Islet of Langerhans (tissue), 1 donor: ENCODE results near the gene PPM1L.
A peak's percentile ranks its signal among the peaks of the same experiment; 100 is the strongest.

Experiments
- FAIRE-seq: peaks from one replicate; lab custom pipeline; 2011; peaks lifted over from hg19 to GRCh38; lab: Jason Lieb, UNC

The PPM1L gene

DNA sequence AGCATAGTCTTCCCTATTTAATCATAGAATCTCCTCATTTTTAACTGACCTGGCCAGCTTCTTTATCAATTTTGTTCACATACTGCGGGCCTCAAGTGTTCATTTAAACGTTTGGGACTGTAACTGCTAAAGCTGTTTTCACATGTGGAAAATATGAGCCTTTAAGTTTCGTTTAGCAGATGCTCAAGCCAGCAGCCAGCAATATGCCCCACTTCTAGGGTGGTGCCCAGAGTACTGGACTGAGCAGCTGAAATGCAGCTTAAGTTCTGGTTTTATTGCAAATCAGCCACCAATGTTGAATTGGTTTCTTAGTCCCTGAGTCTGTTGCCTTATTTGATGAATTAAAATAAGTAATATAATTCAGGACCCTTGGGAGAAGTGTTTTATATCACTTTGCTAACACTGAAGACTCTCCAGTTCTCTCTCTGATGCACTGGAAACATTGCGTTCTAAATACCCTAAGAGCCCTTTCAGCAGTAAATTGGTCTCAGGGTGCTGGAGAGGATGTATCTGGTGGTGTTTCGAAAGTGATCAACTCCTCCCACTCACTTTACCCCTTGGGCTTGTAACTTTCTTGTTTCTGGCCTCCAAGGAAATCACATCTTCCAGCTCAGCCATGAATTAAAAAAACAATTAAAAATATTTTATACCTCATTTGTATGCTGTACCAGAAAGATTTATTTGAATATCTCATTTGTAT lies 287.5 kb downstream of the PPM1L start:
- FAIRE-seq: no peak

DNA sequence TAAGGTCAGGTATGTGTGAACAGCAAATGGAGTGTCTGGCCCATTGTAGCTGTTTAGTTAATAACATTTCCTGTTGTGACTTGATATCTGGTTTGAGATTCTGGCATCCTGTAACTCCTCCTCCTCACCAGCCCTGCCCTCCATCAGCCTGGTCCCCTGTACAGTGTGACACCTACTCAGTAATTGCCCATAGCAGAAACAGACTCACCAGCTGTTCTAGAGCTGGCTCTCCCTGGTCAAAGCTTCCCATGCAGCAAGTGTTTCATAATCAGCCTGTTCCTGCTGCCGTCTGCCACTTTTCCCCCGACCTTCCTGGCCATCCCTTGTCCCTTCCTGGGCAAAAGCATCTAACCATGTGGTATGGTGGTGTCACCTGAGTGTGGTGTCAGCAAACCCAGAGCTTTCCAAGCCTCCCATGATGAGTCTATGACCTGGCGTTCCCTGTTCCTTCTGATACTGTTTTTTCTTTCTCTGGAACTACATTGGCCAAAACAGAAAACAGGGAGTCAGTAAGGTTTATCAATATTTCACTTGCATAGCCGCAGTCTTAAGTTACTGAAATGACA lies 293.7 kb downstream of the PPM1L start:
- FAIRE-seq: no peak

DNA sequence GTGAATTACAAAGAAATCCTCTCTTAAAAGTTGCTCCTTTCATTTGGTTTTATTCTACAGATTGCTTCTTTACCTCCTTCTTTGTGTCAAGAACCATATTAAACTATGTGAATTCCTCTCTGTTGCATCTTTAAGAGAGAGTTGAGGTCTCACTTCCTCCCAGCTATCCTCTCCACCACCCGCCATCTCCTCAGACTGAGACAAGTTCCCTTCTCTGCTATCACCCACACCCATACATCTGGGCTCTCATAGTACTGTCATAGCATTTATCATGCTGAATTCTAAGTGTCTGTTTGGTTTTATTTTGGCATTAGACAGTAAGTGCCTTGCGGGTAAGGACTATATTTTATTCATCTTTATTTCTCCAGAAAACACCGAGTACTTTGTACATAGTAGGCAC lies 294.9 kb downstream of the PPM1L start:
- no peak for FAIRE-seq

DNA sequence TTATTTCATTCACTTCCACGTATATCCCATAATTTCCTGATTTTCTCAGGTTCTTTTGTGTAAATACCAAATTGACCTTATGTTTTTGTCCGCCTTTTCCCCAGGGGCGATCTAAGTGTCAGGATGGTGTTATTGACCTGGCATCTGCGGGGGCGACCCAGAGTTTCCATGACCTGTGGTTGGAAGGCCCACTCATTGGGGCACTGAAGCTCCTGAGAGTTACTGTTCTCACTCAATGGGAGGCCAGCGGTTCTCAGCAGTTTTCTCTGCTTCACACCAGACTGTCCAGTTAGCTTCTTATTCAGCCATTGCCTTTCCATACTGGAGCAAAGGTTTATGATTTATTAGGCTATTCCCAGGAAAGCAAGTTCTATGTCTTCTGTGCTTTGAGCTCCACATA lies 295.8 kb downstream of the PPM1L start:
- FAIRE-seq: no peak

DNA sequence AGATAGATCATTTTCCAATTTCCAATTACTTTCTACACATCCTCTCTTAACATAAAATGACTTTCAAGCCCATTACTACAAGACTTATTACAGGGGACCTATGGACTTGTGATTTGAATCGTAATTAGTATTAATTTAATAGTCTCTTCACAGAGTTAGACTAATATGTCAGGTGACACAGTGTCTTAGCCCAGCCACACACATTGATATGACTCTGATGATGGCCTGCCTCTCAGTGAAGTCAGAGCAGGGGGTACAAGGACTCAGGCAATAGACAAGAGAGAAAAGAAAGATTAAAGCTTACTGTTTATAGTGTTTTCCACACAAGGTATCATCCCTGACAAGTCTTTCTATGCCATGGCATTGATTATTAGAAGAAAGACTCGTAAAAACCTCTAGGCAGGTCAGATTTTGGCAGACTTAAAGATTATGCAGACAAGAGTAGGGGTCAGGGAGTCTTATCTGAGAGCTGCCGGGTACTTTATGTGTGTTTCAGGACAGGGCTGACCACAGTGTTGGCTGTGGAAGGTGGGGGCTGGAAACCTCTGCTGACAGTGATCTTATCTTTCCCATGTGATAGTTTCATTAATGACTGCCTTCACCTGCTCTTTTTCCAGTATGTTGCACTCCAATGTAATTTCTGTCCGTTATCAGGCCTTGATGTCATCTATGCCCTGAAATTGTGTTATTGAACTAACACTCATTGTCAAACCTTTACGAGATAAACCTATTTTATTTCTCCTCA lies 299.0 kb downstream of the PPM1L start:
- no peak for FAIRE-seq

DNA sequence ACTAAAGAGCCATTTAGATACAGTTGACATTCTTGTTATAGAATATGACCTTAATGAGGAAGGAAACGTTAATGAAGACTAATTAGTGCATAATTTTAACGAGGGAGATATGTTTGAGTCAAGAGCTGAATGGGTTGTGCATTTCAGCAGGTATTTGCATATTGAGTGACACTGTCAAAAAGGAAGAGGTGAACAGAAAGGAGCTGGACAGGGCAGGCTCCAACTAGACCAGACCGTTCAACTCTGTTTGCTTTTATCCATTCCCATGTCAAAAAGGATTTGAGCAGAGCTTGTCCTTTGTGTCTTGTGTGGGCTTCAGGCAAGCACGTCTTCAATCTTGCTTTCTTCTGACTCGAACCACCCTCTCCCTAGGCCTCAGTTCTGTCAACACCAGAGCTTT lies 308.4 kb downstream of the PPM1L start:
- no peak for FAIRE-seq

DNA sequence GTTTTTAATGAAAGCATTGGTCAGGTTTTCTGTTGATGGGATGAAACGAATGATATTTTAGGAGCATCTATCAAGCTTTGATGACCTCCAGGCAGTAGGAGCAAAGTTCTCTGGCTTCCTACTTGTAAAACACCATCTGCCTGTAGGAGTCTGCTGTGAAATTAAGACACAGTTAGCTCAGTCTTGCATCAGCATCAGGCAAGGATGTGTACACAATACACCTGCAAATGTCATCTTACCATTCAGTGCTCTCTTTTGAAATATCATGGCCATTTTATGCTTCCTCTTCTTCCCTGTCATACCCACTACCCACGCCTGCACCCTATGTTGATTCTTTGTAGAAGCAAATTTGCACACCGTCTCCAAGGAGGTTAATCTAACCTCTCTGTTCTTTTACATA lies 310.9 kb downstream of the PPM1L start:
- FAIRE-seq: no peak

DNA sequence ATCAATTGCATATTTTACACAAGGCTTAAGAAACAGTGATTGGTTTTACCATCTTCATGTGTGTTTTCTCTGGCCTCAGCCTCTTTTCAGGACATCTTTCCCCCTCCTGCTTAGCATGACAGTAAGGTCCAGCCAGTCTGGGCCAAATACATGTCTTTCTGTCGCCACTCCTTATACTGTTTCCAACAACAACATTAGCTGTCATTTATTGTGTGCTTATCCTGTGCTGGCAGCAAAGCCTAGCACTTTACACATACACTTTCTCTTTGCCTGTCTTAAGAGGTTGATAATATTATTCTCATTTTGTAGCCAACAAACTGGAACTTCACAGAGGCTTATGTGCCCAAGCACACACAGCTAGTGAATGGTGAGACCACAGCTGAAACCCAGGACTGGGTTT lies 311.3 kb downstream of the PPM1L start:
- FAIRE-seq: no peak

DNA sequence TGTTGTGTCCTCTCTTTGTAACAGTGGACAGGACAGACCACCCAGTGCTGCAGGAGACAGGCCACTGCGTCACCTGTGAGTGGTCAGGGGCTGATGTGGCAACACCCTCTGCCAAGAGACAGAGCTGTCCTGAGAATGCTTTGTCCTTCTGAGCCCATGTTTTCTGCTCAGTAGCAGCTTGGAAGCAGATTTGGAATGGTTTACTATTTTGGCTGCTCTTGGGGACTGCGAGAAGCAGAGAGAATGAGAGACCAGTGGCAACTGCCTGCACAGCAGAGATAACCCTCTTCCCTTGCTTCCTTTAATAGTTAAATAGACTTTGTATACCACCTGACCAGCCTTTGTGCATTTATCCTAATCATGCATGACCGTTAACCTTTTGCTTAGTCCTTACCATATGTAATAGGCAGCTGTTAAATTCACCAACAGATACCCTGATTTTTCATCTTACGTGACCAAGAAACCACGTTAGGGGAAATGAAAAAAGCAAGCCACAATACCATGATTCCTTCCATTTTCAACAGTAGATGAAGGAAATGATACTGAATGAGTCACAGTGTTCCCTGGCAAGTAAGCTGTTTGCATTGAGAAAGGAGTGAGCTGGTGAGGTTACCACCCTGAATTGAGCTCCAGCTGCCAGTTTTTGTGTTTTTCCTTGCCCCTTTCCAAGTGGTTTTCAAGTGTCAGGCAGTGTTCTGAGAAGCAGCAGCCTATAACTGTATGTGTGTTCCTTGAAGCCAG lies 313.6 kb downstream of the PPM1L start:
- peak; percentile 60 for FAIRE-seq

DNA sequence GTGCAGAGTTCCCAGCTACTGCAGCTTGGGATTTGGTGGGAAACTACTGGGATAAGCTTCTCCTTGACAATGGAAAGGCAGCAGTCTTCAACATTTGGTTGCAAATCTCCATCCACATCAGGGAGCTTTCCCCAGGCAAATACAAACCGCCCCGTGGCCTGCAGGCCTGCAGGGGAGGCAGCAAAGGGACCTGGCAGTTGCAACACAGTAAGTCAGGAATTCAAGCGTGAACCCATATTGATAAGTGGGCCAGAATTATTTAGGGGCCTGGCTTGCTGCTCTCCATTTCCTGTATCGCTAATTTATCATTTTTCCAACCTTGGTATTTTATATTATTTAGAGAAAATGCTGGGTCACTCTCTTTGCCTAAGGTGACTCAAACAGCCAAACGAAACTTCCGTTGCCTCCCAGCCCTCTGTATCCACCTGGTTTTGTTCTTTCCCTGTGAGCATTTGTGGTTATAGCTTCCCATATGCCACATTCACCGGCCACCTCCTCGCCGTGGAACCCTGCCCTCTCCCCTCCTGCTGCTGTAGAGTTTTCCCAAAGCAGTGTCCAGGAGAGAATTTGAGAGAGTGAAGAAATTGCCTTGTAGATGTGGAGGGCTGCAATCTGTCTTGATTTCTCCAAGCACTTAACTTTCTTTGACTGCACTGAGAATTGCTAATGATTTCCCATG lies 314.4 kb downstream of the PPM1L start:
- no peak for FAIRE-seq

DNA sequence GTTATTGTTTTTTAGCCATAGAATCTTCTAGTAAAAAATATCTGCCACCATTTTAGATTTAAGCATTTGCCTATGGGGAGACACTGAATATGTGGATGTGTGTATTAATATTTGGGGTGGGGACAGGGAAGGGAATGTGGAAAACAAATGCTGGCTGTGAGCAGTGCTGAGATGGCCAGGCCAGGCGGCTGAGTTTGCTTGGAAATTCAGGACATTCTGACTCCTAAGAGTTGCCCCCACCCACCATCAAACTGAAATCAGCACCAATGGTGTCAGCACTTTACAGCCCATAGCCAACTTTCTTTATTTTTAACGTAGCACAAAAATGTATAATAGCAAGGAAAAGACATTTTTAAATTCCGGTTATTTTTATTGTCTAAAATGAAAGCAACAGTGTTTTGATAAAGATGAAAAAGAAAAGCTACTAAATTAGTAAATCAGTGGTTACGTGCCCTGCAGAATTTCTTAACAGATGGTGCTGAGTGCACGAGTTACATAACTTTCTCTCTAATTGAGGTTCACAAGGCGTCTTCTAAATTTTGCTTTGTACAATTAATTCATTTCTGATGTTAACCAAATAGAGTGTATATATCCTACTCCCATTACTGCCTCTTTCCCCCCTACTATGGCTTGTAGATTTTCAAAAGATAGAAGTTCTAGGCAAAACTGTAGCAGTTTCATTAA lies 315.1 kb downstream of the PPM1L start:
- no peak for FAIRE-seq

DNA sequence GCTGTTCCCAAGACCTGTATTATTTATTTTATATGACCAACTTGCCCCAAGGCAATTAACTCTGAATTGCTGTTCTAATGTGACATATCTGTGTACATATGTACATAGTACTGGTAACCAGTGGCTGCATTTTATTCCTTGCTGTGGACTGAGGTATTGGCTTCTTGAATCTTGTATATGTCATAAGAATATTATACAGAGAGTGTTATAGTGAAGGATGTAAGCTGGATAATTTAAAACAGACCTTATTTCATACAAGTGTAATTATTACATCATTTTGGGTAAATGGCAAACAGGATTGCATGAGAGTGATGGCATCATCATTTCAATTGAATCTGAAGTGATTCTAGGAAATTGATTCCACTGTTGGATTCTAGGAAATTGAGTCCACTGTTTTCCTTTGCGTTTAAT lies 316.2 kb downstream of the PPM1L start:
- no peak for FAIRE-seq

DNA sequence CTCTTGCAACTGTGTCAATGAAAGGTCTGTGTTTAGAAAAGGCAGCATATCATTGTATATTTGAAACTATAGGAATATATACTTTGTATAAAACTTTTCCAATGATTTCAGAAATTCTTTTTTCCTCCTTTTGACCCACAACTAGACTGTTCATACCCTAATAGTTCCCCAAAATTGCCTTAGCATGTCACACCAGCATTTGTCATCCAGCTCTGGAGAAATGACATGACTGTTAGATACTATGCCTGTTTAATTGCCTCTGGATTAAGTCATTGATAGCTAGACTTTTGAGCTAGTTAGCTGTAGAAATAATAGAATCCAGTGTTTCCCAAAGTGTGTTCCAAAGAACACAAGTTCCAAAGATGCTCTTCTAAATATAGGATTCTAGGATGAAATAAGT lies 316.7 kb downstream of the PPM1L start:
- no peak for FAIRE-seq

DNA sequence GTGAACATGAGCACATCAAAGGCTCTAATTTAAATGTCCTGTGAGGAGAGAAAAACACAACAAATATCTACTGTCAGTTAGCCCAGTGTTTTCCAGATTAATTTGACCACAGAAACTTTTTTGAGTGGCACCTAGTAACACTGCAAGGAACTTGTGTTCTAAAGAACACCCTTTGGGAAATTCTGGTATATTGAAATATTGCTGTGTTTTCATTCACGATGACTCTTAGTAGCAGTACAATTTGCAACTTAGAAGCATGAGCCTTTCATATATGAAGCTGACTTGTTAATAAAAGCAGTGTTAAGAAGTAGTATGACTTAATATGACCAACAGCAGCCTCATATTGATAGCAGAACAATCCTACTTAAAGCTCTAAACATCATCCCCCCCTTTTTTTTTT lies 317.1 kb downstream of the PPM1L start:
- no peak for FAIRE-seq

DNA sequence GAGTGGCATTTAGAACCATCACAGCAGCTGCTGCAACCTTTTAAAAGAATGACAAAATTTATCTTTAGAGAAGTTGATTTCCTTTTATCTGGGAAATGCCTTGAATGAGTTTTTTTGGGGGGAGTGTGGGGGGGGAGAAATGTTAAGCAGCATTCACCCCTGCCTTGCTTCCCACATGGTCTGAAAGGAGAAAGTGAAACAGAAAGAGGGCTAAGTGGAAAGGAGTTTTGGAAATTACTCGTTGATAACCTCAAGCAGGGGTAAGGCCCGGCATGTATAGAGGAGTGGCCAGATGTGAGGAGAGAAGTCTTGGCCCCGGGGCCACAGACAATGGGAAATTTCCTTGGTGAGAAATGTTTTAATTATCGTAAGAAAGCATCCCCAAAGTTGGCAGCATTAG lies 325.6 kb downstream of the PPM1L start:
- FAIRE-seq: no peak

DNA sequence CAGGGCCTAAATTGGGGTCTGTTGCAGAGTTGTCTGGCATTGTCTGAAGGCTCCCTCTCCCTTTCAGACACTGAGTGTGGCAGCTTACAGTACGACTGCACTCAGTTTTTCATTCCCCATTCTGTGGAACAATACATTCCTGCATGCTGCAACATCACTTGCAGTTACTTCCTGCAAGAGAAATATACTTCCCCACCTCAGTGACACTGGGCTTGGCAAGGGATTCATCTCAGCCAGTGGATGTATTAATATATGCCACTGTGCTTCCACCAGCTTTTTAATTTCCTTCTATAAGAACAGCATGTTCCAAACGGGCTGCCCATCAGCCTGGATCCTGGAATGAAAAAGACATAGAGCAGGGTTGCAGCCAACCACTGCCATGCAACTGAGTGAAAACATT lies 326.0 kb downstream of the PPM1L start:
- FAIRE-seq: no peak

DNA sequence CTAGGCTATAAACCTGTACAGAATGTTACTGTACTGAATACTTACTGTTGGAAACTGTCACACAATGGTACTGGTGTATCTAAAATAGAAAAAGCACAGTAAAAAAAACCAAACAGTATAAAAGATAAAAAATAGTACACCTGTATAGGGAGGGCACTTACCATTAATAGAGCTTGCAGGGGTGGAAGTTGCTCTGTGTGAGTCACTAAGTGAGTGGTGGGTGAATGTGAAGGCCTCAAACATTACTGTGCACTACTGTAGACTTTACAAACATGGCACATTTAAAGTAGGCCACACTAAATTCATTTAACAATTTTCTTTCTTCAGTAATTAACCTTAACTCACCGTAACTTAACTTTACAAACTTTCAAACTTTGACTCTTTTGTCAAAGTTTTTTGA lies 327.1 kb downstream of the PPM1L start:
- no peak for FAIRE-seq

DNA sequence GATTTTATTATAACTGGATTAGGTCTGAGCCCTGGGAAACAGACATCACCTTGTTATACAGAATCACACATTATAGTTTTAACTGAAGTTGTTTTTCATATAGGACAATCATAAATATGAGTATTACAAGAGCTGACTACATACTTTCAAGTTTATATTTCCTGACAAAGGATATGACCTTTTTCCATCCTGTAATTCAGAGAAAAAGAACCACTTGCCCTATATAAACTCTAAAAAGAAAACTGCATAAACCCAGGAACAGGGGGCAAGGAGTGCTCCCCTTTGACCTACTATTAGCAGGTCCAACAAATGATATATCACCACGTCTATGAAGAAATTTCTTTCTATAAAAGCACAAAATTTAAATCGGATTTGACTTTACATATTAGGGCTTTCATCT lies 328.2 kb downstream of the PPM1L start:
- no peak for FAIRE-seq

DNA sequence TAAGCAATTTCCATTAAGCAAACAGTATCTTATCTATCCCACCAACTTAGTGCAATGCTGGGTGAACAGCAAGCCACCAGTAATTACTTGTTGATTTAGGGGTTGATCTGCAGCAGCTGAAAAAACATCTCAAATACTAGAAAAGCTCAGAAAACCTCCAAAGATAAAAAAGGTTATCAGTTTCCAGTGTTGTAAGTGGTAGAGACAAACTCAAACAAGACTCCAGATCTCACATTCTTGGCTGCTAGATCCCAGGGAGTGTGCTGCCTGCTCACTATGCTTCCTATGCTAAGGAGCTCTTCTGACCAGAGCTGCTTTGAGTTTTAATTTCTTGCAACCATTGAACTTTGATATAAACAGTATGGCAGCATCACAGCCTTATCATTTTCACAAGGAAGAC lies 337.9 kb downstream of the PPM1L start:
- FAIRE-seq: no peak

DNA sequence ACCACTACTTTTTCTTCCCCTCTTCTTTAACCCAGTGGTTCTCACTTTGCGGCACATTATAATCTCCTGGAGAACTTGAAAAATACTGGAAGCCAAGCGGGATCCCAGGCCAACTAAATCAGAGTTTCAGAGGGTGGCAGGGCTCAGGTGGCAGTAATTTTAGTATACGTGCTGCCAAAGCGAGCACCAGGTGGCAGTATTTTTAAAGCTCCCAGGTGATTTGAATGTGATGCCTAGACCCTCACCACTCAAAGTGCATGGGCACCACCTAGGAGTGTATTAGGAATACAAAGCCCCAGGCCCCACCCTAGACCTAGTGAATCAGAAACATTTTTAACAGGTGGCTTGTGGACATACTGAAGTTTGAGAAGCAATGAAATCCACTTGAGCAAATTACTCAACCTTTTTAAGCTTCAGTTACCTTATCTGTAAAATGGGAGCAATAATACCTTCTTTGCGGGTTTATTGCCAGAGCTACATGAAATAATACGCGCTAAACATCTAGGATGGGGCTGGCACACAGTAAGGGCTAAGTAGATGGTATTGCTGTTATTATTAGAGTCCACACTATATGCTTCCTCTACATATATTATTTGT lies 340.8 kb downstream of the PPM1L start:
- no peak for FAIRE-seq

DNA sequence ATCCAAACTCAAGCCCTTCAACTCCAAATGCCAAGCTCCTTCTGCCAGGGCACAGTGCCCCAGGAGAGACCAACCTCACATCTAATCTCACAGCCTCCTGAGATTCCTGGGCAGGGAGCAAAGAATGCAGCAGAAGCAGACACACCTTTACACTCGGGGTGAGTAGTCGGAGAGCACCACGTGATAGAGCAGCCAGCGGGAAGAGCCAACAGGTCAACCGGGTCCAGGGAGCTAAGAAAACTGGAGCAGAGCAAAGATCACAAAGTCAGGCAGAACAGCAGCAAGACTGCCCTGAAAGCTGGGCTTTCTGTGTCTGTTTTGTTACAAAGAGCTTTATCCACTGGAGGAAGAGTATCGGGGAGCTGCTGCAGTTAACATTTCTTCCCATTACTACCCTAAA lies 345.0 kb downstream of the PPM1L start:
- FAIRE-seq: no peak

DNA sequence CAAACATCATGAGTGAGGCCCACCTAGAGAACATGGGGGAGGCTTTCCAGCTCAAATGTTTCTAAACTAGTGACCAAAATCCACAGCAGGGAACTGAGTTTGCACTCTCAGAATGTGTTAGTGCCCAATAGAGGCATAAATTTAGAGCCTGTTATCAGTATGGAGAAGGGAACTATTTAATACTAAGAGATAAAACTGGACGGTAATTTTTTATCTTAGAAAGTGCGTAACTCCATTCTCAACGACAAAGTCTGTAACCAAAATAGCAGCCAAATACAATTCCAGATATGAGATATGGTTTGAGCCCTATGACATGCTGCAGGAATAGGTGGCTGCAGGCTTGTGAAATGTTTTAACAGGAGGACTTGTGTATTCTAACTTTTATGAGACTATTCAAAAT lies 345.6 kb downstream of the PPM1L start:
- no peak for FAIRE-seq
